Body of pancreas (tissue), 4 donors: Measurements from ENCODE around the gene NBEAL2.
"Not testable (repeated sequence)": the region's sequence is repeated elsewhere in the genome, so short reads cannot be mapped to it uniquely, and the experiment has no call there.

Source experiments
- CTCF ChIP-seq, 7 experiments: fragments of 450-650 bp in 4 of 7; fragments of 200-600 bp in 3 of 7; sonication (generic) in 3 of 7; IDR thresholded peaks; one replicate each; pipeline ENCODE4 v1.5.1; 2016 to 2019; ENCODE audit warnings: antibody characterized with exemption in 7 of 7
- POLR2A ChIP-seq, 3 donors: fragments of 450-650 bp; IDR thresholded peaks; one replicate each; pipeline ENCODE4 v1.6.1; 2016; ENCODE audit warnings: antibody characterized with exemption in 3 of 3, mild to moderate bottlenecking in 2 of 3

GRCh38 chr3:46964038-46964590 is 15.4 kb upstream of the NBEAL2 start:
- TF ChIP-seq POLR2A, CTCF (IDR thresholded peaks at IDR 0.05): not testable (repeated sequence)
